Kidney tubule cell (primary cell): ENCODE results near the gene RAPGEF1.

Source experiments
- DNase-seq: peaks from one replicate; pipeline ENCODE4 v3.0.0-alpha.2; 2018; ENCODE audit warnings: low spot score

The RAPGEF1 gene

DNA sequence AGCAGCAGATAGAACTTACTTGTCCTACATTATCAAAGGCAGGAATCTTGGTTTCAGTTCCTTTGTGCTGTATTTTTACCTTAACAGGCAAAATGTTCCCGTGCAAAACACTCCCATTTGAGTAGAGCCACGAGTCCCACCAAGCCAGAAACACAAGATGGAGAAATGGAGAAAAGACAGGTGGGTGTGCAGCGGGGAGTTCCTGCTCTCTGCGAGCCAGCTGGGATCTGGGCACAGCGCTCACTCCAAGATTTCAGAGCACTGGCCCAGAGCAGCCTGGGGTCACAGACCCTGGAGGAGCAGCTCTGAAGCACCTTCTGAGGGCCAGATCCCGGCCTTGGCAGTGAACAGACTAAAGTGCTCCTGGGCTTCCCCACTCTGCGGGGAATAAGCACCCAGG lies 211.7 kb downstream of the RAPGEF1 start:
- DNase-seq: no peak
